K562 (cell line): ENCODE results near the gene IGIP. TPM values are rescaled to one million over a fixed set of nuclear protein-coding genes. Genes with fewer than 3 reads are reported as not detected.

Source experiments
- ATAC-seq: fragments of 200-7000 bp; cut with Tn5 transposase; 3 replicates; pipeline ENCODE4 v1.9.1; 2020; ENCODE audit warnings: moderate library complexity
- BruUV-seq: library from RNA; stranded (reverse); fragments of 400-500 nt; replicated peaks from 2 replicates; lab custom pipeline; 2021; lab: Mats Ljungman, UMichigan
- CTCF ChIA-PET: fragments of 300-600 bp; formaldehyde crosslinking; extraction: SDS; loops from one replicate; lab custom pipeline; 2021; ENCODE audit warnings: low intra/inter-chr PET ratio; lab: Yijun Ruan, JAX
- POLR2A ChIA-PET: fragments of 300-600, 350-650 bp; sonication (Branson Sonifier 250); formaldehyde crosslinking; extraction: SDS; loops from one replicate; lab custom pipeline; 2021; ENCODE audit warnings: antibody characterized with exemption, inconsistent platforms; lab: Yijun Ruan, JAX
- DNase-seq, 4 experiments: peaks; one replicate each; pipeline versions ENCODE4 v3.0.0 to v3.0.0-alpha.2; 2011 to 2018; ENCODE audit warnings: low spot score in 3 of 4, mixed read lengths in 3 of 4; ENCODE audit errors: extremely low read depth in 1 of 4
- FAIRE-seq: peaks from 2 replicates; lab custom pipeline; 2011; peaks lifted over from hg19 to GRCh38; lab: Jason Lieb, UNC
- H2AFZ ChIP-seq: 2 replicates; pipeline ENCODE4 v1.6.0; 2011; ENCODE audit warnings: low read depth, low read length, control low read depth, inconsistent platforms
- H3K27ac ChIP-seq: fragments of 200-600 bp; 3 replicates; pipeline ENCODE4 v1.8.0; 2011; ENCODE audit warnings: low read depth, mild to moderate bottlenecking, control low read depth, inconsistent platforms, low read length, moderate library complexity, mixed read lengths; ENCODE audit errors: extremely low read depth
- H3K27me3 ChIP-seq, 2 experiments: fragments of 300-600 bp in 1 of 2; 2 replicates in 1 of 2; 3 replicates in 1 of 2; pipeline versions ENCODE4 v1.6.0 to v1.8.0; 2011; ENCODE audit warnings: inconsistent platforms in 2 of 2, low read length in 2 of 2, mild to moderate bottlenecking in 1 of 2, mixed read lengths in 1 of 2, moderate library complexity in 1 of 2; ENCODE audit not compliant: control insufficient read depth in 2 of 2, insufficient read depth in 2 of 2
- H3K36me3 ChIP-seq: fragments of 300-600 bp; 3 replicates; pipeline ENCODE4 v1.8.0; 2011; ENCODE audit warnings: mild to moderate bottlenecking, low read length, inconsistent platforms; ENCODE audit not compliant: control insufficient read depth, insufficient read depth
- H3K4me1 ChIP-seq, 2 experiments: fragments of 200-600 bp in 1 of 2; replicated peaks in 1 of 2; 2 replicates in 1 of 2; 3 replicates in 1 of 2; pipeline versions ENCODE4 v1.5.1 to v1.8.0; 2011; ENCODE audit warnings: inconsistent platforms in 2 of 2, low read length in 2 of 2, mild to moderate bottlenecking in 1 of 2, mixed read lengths in 1 of 2, moderate library complexity in 1 of 2; ENCODE audit not compliant: control insufficient read depth in 2 of 2, insufficient read depth in 2 of 2
- H3K4me2 ChIP-seq: 2 replicates; pipeline ENCODE4 v1.6.1; 2011; ENCODE audit warnings: low read length, control low read depth, inconsistent platforms, mixed read lengths; ENCODE audit not compliant: insufficient read depth
- H3K4me3 ChIP-seq: fragments of 200-600 bp; sonication (generic), shearing (Covaris generic); 2 replicates; pipeline ENCODE4 v1.5.1; 2016; ENCODE audit warnings: control low read depth, inconsistent platforms
- H3K79me2 ChIP-seq: fragments of 200-600 bp; 3 replicates; pipeline ENCODE4 v1.8.0; 2011; ENCODE audit warnings: low read length, inconsistent platforms; ENCODE audit not compliant: control insufficient read depth, insufficient read depth
- H3K9ac ChIP-seq, 2 experiments: 2 replicates each; pipeline versions ENCODE4 v1.6.0 to v1.6.1; 2011; ENCODE audit warnings: low read depth in 2 of 2, low read length in 2 of 2, control low read depth in 1 of 2, inconsistent platforms in 1 of 2, mild to moderate bottlenecking in 1 of 2, mixed read lengths in 1 of 2; ENCODE audit not compliant: insufficient read depth in 1 of 2
- H3K9me1 ChIP-seq: one replicate; pipeline ENCODE4 v1.6.0; 2011; ENCODE audit warnings: inconsistent platforms, mild to moderate bottlenecking, low read length, moderate library complexity; ENCODE audit not compliant: control insufficient read depth, insufficient read depth
- H3K9me3 ChIP-seq: replicated peaks from 2 replicates; pipeline ENCODE4 v1.5.1; 2011; ENCODE audit warnings: low read depth, low read length, inconsistent platforms; ENCODE audit not compliant: control insufficient read depth, insufficient read depth
- H4K20me1 ChIP-seq: replicated peaks from 2 replicates; pipeline ENCODE4 v1.6.1; 2011; ENCODE audit warnings: low read length, inconsistent platforms, mixed read lengths; ENCODE audit not compliant: control insufficient read depth, insufficient read depth
- ARID3B ChIP-seq: fragments of 250-450 bp; sonication (Bioruptor Pico); IDR thresholded peaks from 2 replicates; pipeline ENCODE4 v1.4.0; 2020; ENCODE audit warnings: borderline replicate concordance
- BCLAF1 ChIP-seq, 2 experiments: fragments of 450-650 bp in 1 of 2; IDR thresholded peaks; 2 replicates each; pipeline ENCODE4 v1.6.1; 2011 to 2017; ENCODE audit warnings: low read depth in 2 of 2, antibody characterized with exemption in 1 of 2, borderline replicate concordance in 1 of 2, low read length in 1 of 2, mild to moderate bottlenecking in 1 of 2, mixed read lengths in 1 of 2; ENCODE audit not compliant: control insufficient read depth in 1 of 2
- CBX1 ChIP-seq: sonication (generic); IDR thresholded peaks from 2 replicates; pipeline ENCODE4 v1.6.1; 2016; ENCODE audit warnings: antibody characterized with exemption, low read depth, mild to moderate bottlenecking
- ELF1 ChIP-seq: fragments of 200-800 bp; sonication (Bioruptor generic); IDR thresholded peaks from 2 replicates; pipeline ENCODE4 v1.6.1; 2016; ENCODE audit warnings: missing genetic modification characterization, missing compliant biosample characterization
- ETV1 ChIP-seq: fragments of 450-650 bp; conservative IDR thresholded peaks from 2 replicates; pipeline ENCODE4 v1.6.1; 2016; ENCODE audit warnings: missing genetic modification characterization, control low read depth, low read depth, missing compliant biosample characterization
- MCM3 ChIP-seq: fragments of 450-650 bp; IDR thresholded peaks from 2 replicates; pipeline ENCODE4 v1.6.1; 2016
- NCOR1 ChIP-seq: fragments of 450-650 bp; IDR thresholded peaks from 2 replicates; pipeline ENCODE4 v1.6.1; 2016; ENCODE audit warnings: mild to moderate bottlenecking, moderate library complexity
- PRPF4 ChIP-seq: fragments of 200-400 bp; formaldehyde crosslinking; IDR thresholded peaks from one replicate; pipeline ENCODE4 v1.6.1; 2017; ENCODE audit warnings: low read length, low read depth, mild to moderate bottlenecking; ENCODE audit not compliant: insufficient read depth, poor library complexity, severe bottlenecking
- SMARCA4 ChIP-seq: fragments of 450-650 bp; IDR thresholded peaks from 2 replicates; pipeline ENCODE4 v1.6.1; 2016
- SMARCA5 ChIP-seq: fragments of 450-650 bp; IDR thresholded peaks from 2 replicates; pipeline ENCODE4 v1.6.1; 2016
- SMARCC2 ChIP-seq: fragments of 450-650 bp; IDR thresholded peaks from 2 replicates; pipeline ENCODE4 v1.6.1; 2017; ENCODE audit warnings: antibody characterized with exemption, moderate library complexity, mild to moderate bottlenecking, low read depth
- THRAP3 ChIP-seq: fragments of 450-650 bp; IDR thresholded peaks from 2 replicates; pipeline ENCODE4 v1.6.1; 2016; ENCODE audit warnings: mild to moderate bottlenecking, inconsistent platforms, borderline replicate concordance
- TRIM24 ChIP-seq, 2 experiments: fragments of 450-650 bp; IDR thresholded peaks; 2 replicates each; pipeline ENCODE4 v1.6.1; 2016
- ZBTB49 ChIP-seq: sonication (generic); formaldehyde crosslinking; IDR thresholded peaks from 2 replicates; pipeline ENCODE4 v1.8.0; 2022; ENCODE audit warnings: missing genetic modification reagents, mild to moderate bottlenecking, borderline replicate concordance
- ZKSCAN8 ChIP-seq: fragments of 200-800 bp; sonication (Bioruptor generic); IDR thresholded peaks from 2 replicates; pipeline ENCODE4 v1.6.1; 2016; ENCODE audit warnings: missing genetic modification characterization, missing compliant biosample characterization
- ZNF197 ChIP-seq: fragments of 200-800 bp; sonication (Bioruptor generic); IDR thresholded peaks from 2 replicates; pipeline ENCODE4 v1.6.1; 2016; ENCODE audit warnings: low read depth, missing genetic modification characterization, missing compliant biosample characterization
- WGBS: fragments of 100-300 bp; shearing (Covaris generic); methylation state at CpG from one replicate; pipeline ENCODE4 v1.1.6; 2016; ENCODE audit warnings: low coverage, mixed read lengths; ENCODE audit not compliant: insufficient coverage; ENCODE audit errors: missing lambda C conversion rate; 5-methylcytosine and 5-hydroxymethylcytosine counted together
- in situ Hi-C: fragments of 300-500 bp; cut with MboI; formaldehyde crosslinking; loops from 4 replicates; pipeline ENCODE4 v1.15.0; 2018; ENCODE audit warnings: inconsistent platforms, mixed read lengths
- intact Hi-C: fragments of 100-400 bp; cut with micrococcal nuclease; formaldehyde crosslinking; loops from 2 replicates; pipeline ENCODE4 v1.14.2; 2022
- polyA plus RNA-seq, 8 experiments: library from polyadenylated mRNA; depleted of rRNA in 4 of 8; stranded (reverse) in 5 of 8; unstranded in 3 of 8; fragments of >200 nt; fragmentation: Nextera tagmentation in 2 of 8; fragmentation: Illumina TruSeq in 1 of 8; extraction: Ambion mirVana in 2 of 8; extraction: Trizol in 1 of 8; gene quantifications; 2 replicates each; pipeline versions ENCODE4 v1.2.1 to v1.2.3, GENCODE V29; 2011 to 2014; ENCODE audit warnings: inconsistent platforms in 1 of 8, missing spikeins in 1 of 8
- total RNA-seq, 7 experiments: library from RNA; depleted of rRNA in 6 of 7; stranded (reverse); fragments of >200 nt in 6 of 7; fragmentation: Illumina TruSeq in 2 of 7; extraction: Trizol in 2 of 7; gene quantifications; 2 replicates each; pipeline versions ENCODE4 v1.2.1 to v1.2.3, GENCODE V29; 2011 to 2021; ENCODE audit warnings: low replicate concordance in 1 of 7

The IGIP gene
- total and polyA plus RNA-seq, 9 of the 15 experiments (the other 6 are each of a cell fraction or from before 2014, with no cell fraction given) = 0.52 to 1.6 (median 1.2) TPM

- CTCF ChIA-PET = interaction anchor here (1.1 kb wide), 1 partner anchor 34 kb away, joined by 5 read pairs; no protein-coding TSS in a partner anchor
- Histone ChIP-seq H3K9me1 (no peaks in the 10 kb centered on the region), H2AFZ (peak overlapping the region; percentile 93), H3K4me3 (peak overlapping the region; percentile 64), H3K9ac (peak overlapping the region; percentile 79 to 92), H4K20me1 (no peaks in the 10 kb centered on the region), H3K27me3 (no peaks in the 10 kb centered on the region), H3K79me2 (peaks cover 38% of the 10 kb centered on the region), H3K36me3 (no peaks in the 10 kb centered on the region), H3K4me1 (peaks cover 10 to 21% of the 10 kb centered on the region in 2 experiments), H3K9me3 (no peaks in the 10 kb centered on the region), H3K27ac (peak overlapping the region; percentile 78), H3K4me2 (peak overlapping the region; percentile 89)
- in situ Hi-C loops = no loop called here
- ATAC-seq (no peak), DNase-seq (no peak), FAIRE-seq (no peak)
- intact Hi-C loops = loop anchor here (2.0 kb wide), 1 partner anchor 50 kb away; no protein-coding TSS in a partner anchor
- POLR2A ChIA-PET = interaction anchor here (0.6 to 1.8 kb wide), 9 partner anchors 9 to 614 kb away, joined by 3 to 7 read pairs (median 4); no protein-coding TSS in a partner anchor
- 48% methylated on average over 16 of the region's 16 CpGs for WGBS
- no TSS peak for BruUV-seq
- TF ChIP-seq PRPF4 (no peak), ETV1 (tag) (peak; percentile 58), MCM3 (no peak), SMARCA5 (0 out of 2 replicates have a peak, but pooled peaks have one; percentile 54), TRIM24 (IDR thresholded peaks at IDR 0.05) (no peak), BCLAF1 (IDR thresholded peaks at IDR 0.05; ENCODE audit: borderline replicate concordance in 1 of 2, control insufficient read depth in 1 of 2, low read depth in 2 of 2, low read length in 1 of 2) (no peak), NCOR1 (no peak), THRAP3 (no peak), ZNF197 (CRISPR knock-in tag) (0 out of 2 replicates have a peak, but pooled peaks have one; percentile 15), ARID3B (no peak), ZBTB49 (0 out of 2 replicates have a peak, but pooled peaks have one; percentile 18), SMARCA4 (peak; percentile 38; the same call in 1 of the 2 replicates), ELF1 (tag) (no peak), SMARCC2 (peak; percentile 36; the same call in 1 of the 2 replicates), ZKSCAN8 (CRISPR knock-in tag) (peak; percentile 50; the same call in 1 of the 2 replicates), CBX1 (no peak)
These were observed 18.9 kb upstream of the IGIP start for GRCh38 chr5:140106805-140107311.
